Left cardiac atrium (tissue), 4 donors: ENCODE data around the gene TMEM131L. TPM values are rescaled to one million over a fixed set of nuclear protein-coding genes. Genes with fewer than 3 reads are reported as not detected.
A peak's percentile ranks its signal among the peaks of the same experiment; 100 is the strongest.
"Not testable (repeated sequence)": the region's sequence is repeated elsewhere in the genome, so short reads cannot be mapped to it uniquely, and the experiment has no call there.

Source experiments
- ATAC-seq, 2 donors: fragments of 200-7000 bp; cut with Tn5 transposase; one replicate each; pipeline ENCODE4 v1.9.1; 2020; ENCODE audit warnings: mild to moderate bottlenecking in 2 of 2, moderate library complexity in 2 of 2
- DNase-seq: peaks from one replicate; pipeline ENCODE4 v3.0.0-alpha.2; 2020
- intact Hi-C, 2 donors: fragments of 100-400 bp; cut with DNase I; formaldehyde crosslinking; loops; one replicate each; pipeline versions ENCODE4 v1.14.1 to v1.15.1; 2022 to 2023
- total RNA-seq, 2 donors: library from RNA; stranded (reverse); fragmentation: NEBNext Ultra II Directional; extraction: Animal tissue kit (Norgen Biotek cat#: 25700); gene quantifications; one replicate each; pipeline ENCODE4 v1.2.1, GENCODE V29; 2021
- donor health status: DM: no; HTN: yes; CAD: no.
- donor health status: DM: no; HTN: yes; CAD: no; lungs with severe emphysema.
- donor health status: DM: yes; HTN: yes; CAD: no.
- donor health status: Dilated cardiomyopathy.

The TMEM131L gene
- total RNA-seq, 2 donors from 2014 or later: 8.1 to 13.1 TPM

DNA sequence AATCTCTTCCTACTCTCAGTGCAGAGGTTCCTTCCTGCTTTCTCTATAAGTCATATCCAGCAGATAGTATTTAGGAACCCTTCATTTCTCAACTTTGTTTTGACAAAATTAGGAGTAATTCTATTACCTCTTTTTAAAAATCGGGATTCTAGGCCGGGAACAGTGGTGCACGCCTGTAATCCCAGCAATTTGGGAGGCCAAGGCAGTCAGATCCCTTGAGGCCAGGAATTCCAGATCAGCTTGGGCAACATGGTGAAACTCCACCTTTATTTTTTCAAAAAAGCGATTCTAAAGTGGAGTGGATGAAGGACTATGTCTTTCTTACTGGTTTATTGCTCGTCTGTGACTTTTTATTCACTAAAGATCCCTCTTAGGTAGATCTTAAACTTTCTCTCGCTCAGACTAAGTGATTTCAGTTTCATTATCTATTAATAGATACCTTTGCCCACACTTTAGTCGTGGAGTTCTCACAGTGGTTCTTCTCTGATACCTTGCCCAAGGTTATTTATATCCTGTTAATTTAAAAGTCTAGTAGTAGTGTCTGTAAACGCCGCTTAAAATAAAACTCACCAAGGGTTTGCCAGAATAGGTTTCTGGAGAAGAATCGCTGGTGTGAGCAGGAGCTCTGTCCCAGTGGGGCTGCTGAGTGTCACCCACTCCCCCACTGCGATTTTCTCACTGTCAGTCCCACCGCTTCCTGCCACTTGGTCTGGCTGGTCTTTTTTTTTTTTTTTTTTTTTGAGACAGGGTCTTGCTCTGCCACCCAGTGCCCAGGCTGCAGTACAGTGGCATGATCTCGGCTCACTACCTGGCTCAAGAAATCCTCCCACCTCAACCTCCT lies 27.0 kb upstream of the TMEM131L start:
- intact Hi-C loops: loop anchor here in 1 of 2 donors (10.0 kb wide), 1 partner anchor 136 kb away; no protein-coding TSS in a partner anchor
- no peak for DNase-seq
- peak; percentile 31 to 38 for ATAC-seq

DNA sequence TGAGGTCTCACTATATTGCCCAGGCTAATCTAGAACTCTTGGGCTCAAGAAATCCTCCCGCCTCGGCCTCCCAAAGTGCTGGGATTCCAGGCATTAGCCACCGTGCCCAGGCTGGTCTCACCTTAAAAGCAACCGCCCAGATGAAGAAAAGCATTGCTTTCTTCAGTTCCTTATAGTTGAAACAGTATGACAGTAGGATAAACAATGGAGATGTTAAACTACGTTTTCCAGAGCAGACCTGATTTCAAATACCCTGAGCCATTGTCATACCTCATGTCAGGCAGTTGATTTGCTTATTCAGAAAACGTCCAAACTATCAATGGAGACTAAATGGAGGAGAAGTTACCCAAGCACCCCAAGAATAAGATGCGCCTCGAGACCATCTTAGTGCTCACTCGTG lies 26.3 kb upstream of the TMEM131L start:
- no peak for DNase-seq
- ATAC-seq: no peak
- intact Hi-C loops: loop anchor here in 1 of 2 donors (10.0 kb wide), 1 partner anchor 135 kb away; no protein-coding TSS in a partner anchor

DNA sequence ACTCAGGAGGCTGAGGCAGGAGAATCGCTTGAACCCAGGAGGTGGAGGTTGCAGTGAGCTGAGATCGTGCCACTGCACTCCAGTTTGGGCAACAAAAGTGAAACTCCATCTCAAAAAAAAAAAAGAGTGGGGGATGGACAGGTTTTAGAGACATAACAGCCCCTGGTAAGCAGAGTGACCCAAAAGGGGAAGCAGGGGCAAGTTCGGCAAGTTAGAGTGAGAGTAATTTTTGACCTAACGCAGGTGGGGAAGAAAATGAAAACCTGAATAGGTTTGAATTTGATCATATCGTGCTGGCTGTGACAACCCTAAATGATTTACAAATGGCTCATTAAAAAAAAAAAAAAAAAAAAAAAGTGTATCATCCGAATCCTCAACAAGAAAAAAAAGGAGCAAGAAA lies 25.7 kb upstream of the TMEM131L start:
- intact Hi-C loops: no loop called here
- no peak for ATAC-seq
- no peak for DNase-seq

DNA sequence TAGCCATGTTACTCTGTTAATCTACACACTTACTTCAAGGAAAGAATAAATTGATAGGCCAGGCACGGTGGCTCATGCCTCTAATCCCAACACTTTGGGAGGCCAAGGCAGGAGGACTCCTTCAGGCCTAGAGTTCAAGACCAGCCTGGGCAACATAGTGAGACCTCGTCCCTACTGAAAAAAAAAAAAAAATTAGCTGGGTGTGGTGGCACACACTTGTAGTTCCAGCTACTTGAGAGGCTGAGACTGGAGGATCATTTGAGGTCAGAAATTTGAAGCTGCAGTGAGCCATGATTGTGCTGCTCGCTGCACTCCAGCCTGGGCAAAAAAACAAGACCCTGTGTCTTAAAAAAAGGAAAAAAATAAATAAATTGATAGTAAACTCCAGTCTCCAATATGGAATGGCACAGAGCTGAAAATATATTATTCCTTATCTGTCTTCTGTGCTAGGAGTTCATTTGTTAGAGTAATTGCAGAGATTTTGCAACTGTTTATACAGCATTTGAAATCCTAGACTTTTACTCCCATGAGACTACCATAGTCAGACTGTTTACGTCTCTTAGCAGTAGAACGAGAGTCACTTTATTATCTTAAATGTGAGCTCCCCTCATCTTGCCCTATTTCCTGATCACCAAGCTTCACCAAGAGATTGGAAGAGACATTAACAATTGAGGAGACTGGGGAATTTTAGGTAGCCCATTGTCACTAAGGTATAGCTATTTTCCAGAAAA lies 18.8 kb upstream of the TMEM131L start:
- DNase-seq (no peak), ATAC-seq (peak; percentile 24 to 84)
- intact Hi-C loops: no loop called here

DNA sequence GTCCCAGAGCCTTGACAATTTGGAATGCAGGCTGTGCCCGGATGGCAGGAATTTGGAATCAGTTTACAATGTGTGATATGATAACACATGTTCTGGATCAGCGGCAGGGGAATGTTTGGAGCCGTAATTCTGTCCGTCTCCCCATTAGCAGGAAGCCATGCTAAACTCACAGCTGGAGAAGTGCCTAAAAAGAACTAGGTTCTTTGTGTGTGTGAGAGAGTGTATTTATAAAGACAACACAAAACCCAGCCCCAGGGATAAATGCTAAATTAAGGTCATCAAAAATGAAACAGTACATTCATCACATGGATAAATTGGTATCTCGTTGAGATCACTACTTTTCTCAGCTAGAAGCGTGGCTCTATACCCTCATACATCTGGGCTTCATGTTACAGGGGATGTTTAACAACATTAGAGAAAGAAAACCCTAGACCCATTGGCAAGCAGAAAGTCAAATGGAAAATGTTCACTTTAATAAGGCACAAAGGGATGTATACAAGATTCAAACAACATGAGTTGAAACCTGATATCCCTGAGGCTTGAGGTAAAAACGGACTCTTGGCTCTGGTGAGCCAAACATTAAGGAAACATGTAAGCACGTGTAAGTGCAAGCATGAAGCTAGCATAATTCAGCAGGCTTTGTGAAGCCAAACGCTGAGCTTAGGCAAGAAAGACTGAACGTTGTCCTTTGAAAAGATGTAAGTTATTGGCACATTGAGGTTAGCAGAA lies 18.0 kb upstream of the TMEM131L start:
- ATAC-seq (peak in 1 of 2 donors; percentile 30), DNase-seq (no peak)
- intact Hi-C loops: no loop called here

DNA sequence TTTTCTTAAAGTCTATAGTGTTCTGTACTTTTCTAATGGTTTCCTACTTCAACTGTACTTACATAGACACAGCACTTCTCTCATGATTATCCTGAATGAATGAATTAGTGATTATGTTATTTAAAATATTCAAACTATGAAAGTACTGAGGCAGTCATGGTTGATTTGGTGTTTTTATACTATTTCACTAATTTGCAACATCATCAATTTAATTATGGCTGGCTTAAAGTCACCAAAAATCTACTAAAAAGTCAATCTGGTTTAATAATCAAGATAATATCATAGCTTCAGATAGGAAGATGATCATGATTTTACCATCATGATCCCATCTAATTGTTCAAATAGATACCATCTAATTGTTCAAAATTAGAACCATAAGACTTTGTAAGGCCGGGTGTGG lies 16.8 kb upstream of the TMEM131L start:
- intact Hi-C loops: no loop called here
- DNase-seq (no peak), ATAC-seq (no peak)

DNA sequence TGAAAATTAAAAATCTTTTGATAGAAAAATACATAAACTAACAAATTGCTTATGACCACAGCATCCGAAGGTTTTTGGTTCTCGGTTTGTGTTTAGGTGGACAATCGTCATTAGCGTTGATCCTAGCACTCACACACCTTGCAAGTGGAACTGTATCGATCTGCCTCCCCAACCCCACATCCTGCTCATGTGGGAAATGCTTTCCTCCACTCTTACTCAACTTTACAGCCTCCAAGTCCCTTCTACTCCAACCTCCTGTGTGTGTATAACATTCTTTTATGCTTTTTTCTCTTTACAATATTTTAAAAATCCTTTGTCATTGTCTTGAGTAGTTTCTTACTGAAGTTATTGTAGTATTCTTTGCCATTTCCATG lies 15.6 kb upstream of the TMEM131L start:
- DNase-seq (no peak), ATAC-seq (no peak)
- intact Hi-C loops: no loop called here

DNA sequence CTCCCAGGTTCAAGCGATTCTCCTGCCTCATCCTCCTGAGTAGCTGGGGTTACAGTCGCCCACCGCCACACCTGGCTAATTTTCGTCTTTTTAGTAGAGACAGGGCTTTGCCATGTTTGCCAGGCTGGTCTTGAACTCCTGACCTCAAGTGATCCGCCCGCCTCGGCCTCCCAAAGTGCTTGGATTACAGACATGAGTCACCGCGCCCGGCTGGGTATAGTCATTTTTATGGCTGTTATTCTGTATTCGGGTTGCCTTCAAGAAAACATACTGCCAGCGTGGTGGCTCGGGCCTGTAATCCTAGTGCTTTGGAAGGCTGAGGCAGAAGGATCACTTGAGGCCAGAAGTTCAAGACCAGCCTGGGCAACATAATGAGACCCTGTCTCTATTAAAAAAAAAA lies 15.0 kb upstream of the TMEM131L start:
- intact Hi-C loops, DNase-seq, ATAC-seq: not testable (repeated sequence)

DNA sequence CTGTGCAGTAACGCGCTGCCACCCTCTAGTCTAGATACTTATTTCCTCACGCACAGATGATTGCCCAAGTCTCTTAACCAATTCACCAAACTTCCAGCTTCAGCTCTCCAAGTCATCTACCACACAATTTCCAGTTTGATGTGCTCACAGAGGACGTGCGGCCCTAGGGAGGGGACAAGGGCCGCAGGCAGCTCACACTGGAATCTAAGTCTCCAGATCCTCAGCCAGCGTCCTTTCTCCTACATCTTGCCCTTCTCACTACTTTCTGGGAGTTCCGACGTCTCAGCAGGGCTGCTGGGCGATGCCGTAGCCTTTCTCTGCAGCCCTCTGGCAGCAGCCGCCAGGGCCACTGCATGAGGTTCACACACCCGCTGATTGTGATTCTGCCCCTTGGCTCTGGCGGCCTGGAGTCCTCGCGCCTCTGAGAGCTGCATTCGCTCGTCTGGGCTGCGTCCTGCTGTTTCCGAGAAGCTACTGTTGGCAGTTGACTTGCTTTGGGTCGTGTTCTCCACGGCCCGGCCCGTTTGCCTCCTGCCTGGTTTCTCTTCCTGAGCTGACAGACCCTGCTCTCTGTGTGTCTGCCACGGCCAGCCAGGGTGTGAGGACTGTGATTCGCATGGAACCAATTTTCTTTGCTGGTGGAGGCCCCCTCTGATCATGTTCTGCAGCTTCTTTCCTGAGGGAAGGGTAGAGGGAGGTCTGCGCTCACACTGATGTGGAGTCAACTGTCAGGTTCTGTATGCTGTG lies 14.1 kb upstream of the TMEM131L start:
- ATAC-seq (peak; percentile 32 to 77), DNase-seq (peak; percentile 34)
- intact Hi-C loops: no loop called here

DNA sequence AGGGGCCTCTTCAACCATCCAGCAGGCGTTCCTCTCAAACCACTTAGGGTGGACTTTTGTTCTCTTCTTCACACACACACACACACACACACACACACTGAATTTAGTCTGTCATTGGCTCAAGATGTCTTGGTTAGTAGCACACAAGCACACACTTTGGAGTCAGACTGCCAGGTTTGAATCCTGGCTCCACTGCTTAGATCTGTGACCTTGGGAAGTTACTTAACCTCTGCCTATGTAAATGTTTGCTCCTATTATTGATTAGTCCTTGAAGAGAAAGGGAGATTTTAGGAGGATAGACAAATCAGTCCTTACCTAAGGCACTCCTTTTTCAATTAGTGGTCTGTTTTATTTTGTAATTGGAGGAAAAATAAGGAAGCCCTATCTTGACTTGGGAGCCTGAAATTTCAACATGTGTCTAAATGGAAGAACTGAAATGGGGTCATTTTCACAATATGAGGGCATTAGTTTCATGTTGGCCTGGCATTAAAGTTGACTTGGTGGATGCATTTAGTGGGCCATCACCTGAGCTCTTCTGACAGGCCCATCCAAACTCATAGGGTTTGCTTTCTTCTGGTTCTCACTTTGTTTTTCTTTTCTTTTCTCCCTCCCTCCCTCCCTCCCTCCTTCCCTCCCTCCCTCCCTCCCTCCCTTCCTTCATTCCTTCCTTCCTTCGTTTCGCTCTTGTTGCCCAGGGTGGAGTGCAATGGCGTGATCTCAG lies 13.3 kb upstream of the TMEM131L start:
- intact Hi-C loops: no loop called here
- ATAC-seq (no peak), DNase-seq (no peak)

DNA sequence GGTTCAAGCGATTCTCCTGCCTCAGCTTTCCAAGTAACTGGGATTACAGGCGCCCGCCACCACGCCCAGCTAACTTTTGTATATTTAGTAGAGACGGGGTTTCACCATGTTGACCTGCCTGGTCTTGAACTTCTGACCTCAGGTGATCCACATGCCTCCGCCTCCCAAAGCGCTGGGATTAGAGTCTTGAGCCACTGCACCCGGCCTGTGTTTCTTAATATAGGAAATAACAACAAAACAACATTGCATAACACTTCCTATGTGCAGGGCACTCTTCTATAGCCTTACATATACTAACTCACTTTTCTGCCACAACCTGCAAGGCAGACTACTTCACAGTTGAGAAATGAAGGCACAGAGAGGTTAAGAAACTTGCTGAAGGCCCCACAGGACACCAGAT lies 12.8 kb upstream of the TMEM131L start:
- intact Hi-C loops: no loop called here
- ATAC-seq: no peak
- DNase-seq: no peak

DNA sequence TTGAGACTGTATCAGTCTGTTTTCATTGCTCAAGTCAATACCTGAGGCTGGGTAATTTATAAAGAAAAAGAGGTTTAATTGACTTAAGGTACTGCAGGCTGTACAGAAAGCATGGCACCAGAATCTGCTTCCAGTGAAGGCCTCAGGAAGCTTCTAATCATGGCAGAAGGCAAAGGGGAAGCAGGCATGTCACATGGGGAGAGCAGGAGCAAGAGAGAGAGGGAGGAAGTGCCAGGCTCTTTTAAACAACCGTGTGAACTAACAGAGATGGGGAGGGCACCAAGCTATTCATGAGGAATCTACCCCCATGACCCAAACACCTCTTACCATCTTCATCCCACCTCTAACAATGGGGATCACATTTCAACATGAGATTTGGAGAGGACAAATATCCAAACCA lies 7.2 kb upstream of the TMEM131L start:
- ATAC-seq (no peak), DNase-seq (no peak)
- intact Hi-C loops: no loop called here

DNA sequence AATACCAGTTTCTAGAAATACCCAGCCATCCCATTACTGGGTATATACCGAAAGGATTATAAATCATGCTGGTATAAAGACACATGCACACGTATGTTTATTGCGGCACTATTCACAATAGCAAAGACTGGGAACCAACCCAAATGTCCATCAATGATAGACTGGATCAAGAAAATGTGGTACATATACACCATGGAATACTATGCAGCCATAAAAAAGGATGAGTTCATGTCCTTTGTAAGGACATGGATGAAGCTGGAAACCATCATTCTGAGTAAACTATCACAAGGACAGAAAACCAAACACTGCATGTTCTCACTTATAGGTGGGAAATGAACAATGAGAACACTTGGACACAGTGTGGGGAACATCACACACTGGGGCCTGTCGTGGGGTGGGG lies 4.6 kb upstream of the TMEM131L start:
- intact Hi-C loops: loop anchor here (10.0 kb wide), 1 partner anchor 117 kb away; the partner anchor contains the start of gene MND1 (in 2 of the 2)
- not testable (repeated sequence) for DNase-seq, ATAC-seq

DNA sequence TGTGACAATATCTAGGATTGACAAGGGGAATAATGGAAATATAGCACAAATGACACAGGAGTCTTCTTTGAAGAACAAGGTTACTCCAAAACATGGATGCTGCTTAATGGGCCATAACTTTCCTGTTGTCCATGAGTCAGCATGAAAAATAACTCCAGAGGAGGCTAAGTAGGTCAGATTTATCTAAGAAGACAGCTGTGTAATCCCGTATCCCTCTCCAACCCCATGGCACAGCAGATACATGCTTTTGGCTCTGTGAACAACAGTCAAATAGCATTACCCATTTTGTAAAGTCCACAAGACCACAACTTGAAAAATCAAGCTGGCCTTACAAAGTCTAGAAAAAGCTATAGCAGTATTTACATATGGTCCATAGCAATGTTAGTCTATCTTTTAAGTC lies 2.1 kb upstream of the TMEM131L start:
- intact Hi-C loops: loop anchor here (10.0 kb wide), 1 partner anchor 119 kb away; the partner anchor contains the start of gene MND1 (in 2 of the 2)
- DNase-seq: no peak
- ATAC-seq: peak in 1 of 2 donors; percentile 20

DNA sequence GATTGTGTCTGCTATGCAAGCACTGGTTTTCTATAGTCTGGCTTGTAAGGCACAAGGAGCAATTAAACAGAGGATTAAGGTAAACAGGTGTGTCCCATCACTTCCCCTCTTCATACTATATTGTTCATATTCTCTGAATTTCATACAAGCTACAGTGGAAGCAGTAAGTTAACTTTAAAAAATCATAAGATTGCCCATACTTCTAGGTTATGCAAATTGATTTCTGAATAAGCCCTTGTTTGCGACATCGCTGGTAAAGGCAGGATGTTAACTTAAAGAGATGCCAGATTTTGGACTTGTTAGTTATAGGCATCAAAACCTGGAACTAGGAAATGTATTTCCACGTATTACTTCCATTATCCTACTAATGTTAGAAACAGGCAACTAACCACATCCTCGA lies 1.0 kb upstream of the TMEM131L start:
- ATAC-seq: no peak
- intact Hi-C loops: loop anchor here (5.0 to 10.0 kb wide), 3 partner anchors 102 to 120 kb away; partner anchors contain the start of gene MND1 (in 2 of the 2)
- DNase-seq: no peak

DNA sequence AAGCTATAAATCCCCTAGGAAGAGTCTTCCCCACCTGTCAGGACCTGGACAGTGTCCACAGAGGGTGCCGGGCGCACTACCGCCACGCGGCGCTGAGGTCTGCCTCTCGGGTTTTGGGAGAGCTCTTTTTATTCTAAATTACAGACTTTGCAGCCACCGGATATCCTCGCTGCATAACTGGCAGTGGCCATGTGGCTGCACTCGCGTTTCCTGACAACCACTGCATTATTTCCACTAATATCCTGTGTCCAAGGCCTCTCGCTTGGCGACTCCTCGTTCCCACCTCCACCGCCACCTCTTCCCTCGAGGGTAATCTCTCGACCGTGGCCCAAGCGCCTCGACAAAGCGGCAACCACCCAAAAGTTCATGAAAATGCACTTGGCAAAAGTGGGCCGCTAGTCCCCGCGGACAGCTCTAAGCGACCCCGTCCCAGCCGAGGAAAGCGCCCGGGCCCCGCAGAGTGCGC lies 512 bp upstream of the TMEM131L start:
- intact Hi-C loops: loop anchor here (5.0 to 10.0 kb wide), 3 partner anchors 102 to 121 kb away; partner anchors contain the start of gene MND1 (in 2 of the 2)
- DNase-seq (peak; percentile 59), ATAC-seq (peak; percentile 47 to 54)

DNA sequence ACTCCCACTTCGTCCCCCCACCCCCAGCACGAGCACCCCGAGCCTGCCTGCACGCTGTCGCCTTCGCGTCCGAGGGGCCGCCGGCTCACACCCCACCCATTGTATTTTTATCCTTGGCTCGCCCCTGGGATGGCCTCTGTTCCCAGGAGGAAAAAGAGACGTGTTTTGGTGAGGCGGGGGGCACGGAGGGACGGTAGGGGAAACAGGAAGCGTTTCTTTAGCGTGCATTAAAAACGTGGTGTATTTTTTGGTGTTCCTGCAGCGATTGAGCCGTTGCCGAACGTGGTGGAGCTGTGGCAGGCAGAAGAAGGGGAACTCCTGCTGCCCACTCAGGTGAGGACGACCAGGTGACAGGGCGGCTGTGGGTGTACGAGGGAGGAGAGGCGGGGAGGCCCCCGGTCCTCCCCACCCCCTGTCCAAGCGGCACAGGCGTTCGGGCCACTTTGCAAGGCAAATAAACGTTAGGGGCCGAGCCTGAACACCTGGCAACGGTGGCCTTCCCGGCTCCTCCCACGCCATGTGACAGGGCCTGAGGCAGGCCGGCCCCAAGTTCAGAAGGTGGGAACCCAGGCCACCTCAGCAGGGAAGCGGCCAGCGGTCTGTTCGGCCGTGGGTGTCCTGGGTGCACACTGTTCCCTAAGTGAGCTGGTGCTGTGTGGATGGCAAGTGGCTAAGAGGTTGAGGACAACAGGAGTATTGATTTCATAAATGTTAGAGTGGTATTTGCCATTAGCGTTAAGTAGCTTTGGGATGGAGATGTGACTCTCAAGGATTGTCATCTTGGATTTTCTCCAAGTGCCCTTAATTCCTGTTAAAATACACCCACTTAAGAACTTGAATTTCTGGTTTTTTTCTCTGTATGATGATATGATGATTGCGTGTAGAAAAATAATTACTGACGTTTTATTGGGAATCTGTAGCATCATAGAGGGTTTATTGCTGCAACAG lies 1.1 kb downstream of the TMEM131L start:
- ATAC-seq: peak; percentile 15 to 20
- intact Hi-C loops: loop anchor here (5.0 to 10.0 kb wide), 3 partner anchors 100 to 122 kb away; partner anchors contain the start of gene MND1 (in 2 of the 2)
- peak; percentile 33 for DNase-seq
